ENCODE data around the gene FAM3A. TPM values are rescaled to one million over a fixed set of nuclear protein-coding genes. Genes with fewer than 3 reads are reported as not detected.

Gene FAM3A
- total RNA-seq, 1 donor from 2014 or later: 39.7 TPM

GRCh38 chrX:154465601-154466000 is 50.4 kb downstream of the FAM3A start:
- Histone ChIP-seq H3K4me3 (no peak overlapping the region), H3K36me3 (peaks cover 67% of the 10 kb centered on the region), H3K27ac (no peak overlapping the region), H3K4me1 (no peaks in the 10 kb centered on the region), H3K27me3 (ENCODE audit: low read depth) (no peaks in the 10 kb centered on the region), H3K9me3 (no peaks in the 10 kb centered on the region)
- DNase-seq: no peak
- ATAC-seq: no peak
- intact Hi-C loops (cut with DNase I): no loop called here
- no peak for TF ChIP-seq CTCF (IDR thresholded peaks at IDR 0.05)

GRCh38 chrX:154464806-154465365 is 51.1 kb downstream of the FAM3A start:
- H3K36me3 ChIP-seq: peaks cover 60% of the 10 kb centered on the region
- no peak overlapping the region for H3K27ac ChIP-seq
- no peak for TF ChIP-seq CTCF (IDR thresholded peaks at IDR 0.05)
- intact Hi-C loops (cut with DNase I): no loop called here
- no peaks in the 10 kb centered on the region for H3K27me3 ChIP-seq (ENCODE audit: low read depth)
- DNase-seq (no peak), ATAC-seq (no peak)
- no peaks in the 10 kb centered on the region for H3K9me3 ChIP-seq
- H3K4me3 ChIP-seq: no peak overlapping the region
- no peaks in the 10 kb centered on the region for H3K4me1 ChIP-seq

GRCh38 chrX:154463611-154464220 is 52.3 kb downstream of the FAM3A start:
- no peak for ATAC-seq
- no peaks in the 10 kb centered on the region for H3K9me3 ChIP-seq
- TF ChIP-seq CTCF (IDR thresholded peaks at IDR 0.05): no peak
- DNase-seq: no peak
- intact Hi-C loops (cut with DNase I): no loop called here
- H3K4me1 ChIP-seq: no peaks in the 10 kb centered on the region
- peaks cover 50% of the 10 kb centered on the region for H3K36me3 ChIP-seq
- no peak overlapping the region for H3K27ac ChIP-seq
- H3K4me3 ChIP-seq: no peak overlapping the region
- H3K27me3 ChIP-seq (ENCODE audit: low read depth): no peaks in the 10 kb centered on the region

- ATAC-seq (no peak), DNase-seq (no peak)
- intact Hi-C loops (cut with DNase I): no loop called here
- H3K27me3 ChIP-seq (ENCODE audit: low read depth): no peaks in the 10 kb centered on the region
- H3K4me1 ChIP-seq: no peaks in the 10 kb centered on the region
- H3K4me3 ChIP-seq: no peak overlapping the region
- no peak for TF ChIP-seq CTCF (IDR thresholded peaks at IDR 0.05)
- peaks cover 37% of the 10 kb centered on the region for H3K36me3 ChIP-seq
- no peak overlapping the region for H3K27ac ChIP-seq
- H3K9me3 ChIP-seq: no peaks in the 10 kb centered on the region
These were observed 53.6 kb downstream of the FAM3A start for GRCh38 chrX:154462396-154462795.

GRCh38 chrX:154460326-154460725 is 55.7 kb downstream of the FAM3A start:
- DNase-seq (no peak), ATAC-seq (no peak)
- Histone ChIP-seq H3K27me3 (ENCODE audit: low read depth) (no peaks in the 10 kb centered on the region), H3K36me3 (peaks cover 24% of the 10 kb centered on the region), H3K9me3 (no peaks in the 10 kb centered on the region), H3K27ac (no peak overlapping the region), H3K4me1 (no peaks in the 10 kb centered on the region), H3K4me3 (no peak overlapping the region)
- no peak for TF ChIP-seq CTCF (IDR thresholded peaks at IDR 0.05)
- intact Hi-C loops (cut with DNase I): no loop called here

Measured in lower lobe of right lung (tissue), 2 donors.